ENCODE measurements around the gene TMEM240. TPM values are rescaled to one million over a fixed set of nuclear protein-coding genes. Genes with fewer than 3 reads are reported as not detected.
"Not testable (repeated sequence)": the region's sequence is repeated elsewhere in the genome, so short reads cannot be mapped to it uniquely, and the experiment has no call there.

TMEM240 gene
- total and polyA plus RNA-seq, 2 of the 8 experiments (the other 6 are each of a cell fraction or from before 2014, with no cell fraction given), result 3.6 to 5.7 TPM

DNA sequence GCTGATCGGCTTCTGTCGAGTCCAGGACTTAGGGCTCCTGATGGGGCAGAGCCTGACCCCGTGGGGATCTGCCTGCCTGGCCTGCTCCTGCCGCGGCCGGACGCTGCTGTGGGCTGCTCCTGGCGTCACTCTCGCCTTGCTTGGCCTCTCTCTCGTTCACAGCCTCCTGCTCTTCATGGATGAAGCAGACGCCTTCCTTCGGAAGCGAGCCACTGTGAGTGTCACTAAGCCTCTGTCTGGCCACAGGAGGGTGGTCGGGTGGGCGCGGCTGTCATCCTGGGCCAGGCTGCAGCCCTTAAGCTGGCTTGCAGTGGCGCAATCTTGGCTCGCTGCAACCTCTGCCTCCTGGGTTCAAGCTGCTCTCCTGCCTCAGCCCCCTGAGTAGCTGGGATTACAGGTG, 52.7 kb downstream of the TMEM240 start (continued):
- TF ChIP-seq CBX5 (IDR thresholded peaks at IDR 0.05; ENCODE audit: low read depth, low read length) (no peak), RXRA (IDR thresholded peaks at IDR 0.05; ENCODE audit: insufficient read depth, low read depth, low read length) (no peak), MAFK (IDR thresholded peaks at IDR 0.05; ENCODE audit: low read depth, low read length) (no peak), NANOG (IDR thresholded peaks at IDR 0.05; ENCODE audit: insufficient read depth, low read depth, low read length, poor library complexity, severe bottlenecking) (no peak)

DNA sequence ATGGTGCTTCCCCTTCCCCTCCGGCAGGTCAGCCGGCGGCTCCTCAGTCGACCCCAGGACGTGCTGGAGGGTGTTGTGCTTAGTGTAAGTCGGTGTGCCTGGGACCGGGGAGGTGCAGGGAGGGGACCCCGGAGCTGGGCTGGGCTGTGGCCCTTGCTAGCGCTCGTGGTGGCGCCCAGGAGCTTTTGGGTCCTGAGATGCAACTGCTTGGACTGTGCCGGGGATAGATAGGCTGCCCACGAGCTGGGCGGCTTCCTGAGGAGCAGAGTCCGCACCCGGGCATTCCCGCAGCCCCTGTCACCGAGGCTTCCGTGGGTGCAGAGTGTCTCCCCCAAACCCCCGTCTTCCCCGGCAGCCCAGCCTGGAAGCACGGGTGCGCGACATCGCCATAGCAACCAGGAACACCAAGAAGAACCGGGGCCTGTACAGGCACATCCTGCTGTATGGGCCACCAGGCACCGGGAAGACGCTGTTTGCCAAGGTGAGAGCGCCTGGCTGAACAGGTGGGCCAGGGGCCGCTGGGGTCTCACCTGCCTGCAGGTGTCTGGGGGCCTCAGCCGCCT, 54.6 kb downstream of the TMEM240 start:
- H2BK12ac ChIP-seq (ENCODE audit: low read depth, low read length); H3K4me2 ChIP-seq (ENCODE audit: insufficient read depth in 1 of 2, low read depth in 2 of 2, low read length in 2 of 2); H3K4me3 ChIP-seq (ENCODE audit: extremely low read depth in 1 of 4, insufficient read depth in 2 of 4, low read depth in 3 of 4, low read length in 4 of 4); H2BK15ac ChIP-seq (ENCODE audit: low read length); H3K4ac ChIP-seq (replicated peaks; ENCODE audit: insufficient read length, low read depth, low read length); POLR2A ChIA-PET (ENCODE audit: partially characterized antibody); H2AFZ ChIP-seq (ENCODE audit: low read length); H3K23ac ChIP-seq (ENCODE audit: insufficient read length); H4K8ac ChIP-seq (ENCODE audit: extremely low read depth, insufficient read depth, low read length); H3K23me2 ChIP-seq (ENCODE audit: low read depth, low read length); H4K91ac ChIP-seq (replicated peaks; ENCODE audit: insufficient read length, low read length); H3K79me2 ChIP-seq (ENCODE audit: control insufficient read depth in 1 of 2, insufficient read depth in 2 of 2, low read length in 2 of 2); H4K5ac ChIP-seq (ENCODE audit: insufficient read length, low read depth, low read length); H3K4me1 ChIP-seq (replicated peaks in 1 of 4; ENCODE audit: control insufficient read depth in 3 of 4, insufficient read depth in 4 of 4, low read length in 3 of 4); H3K27ac ChIP-seq (ENCODE audit: low read depth, low read length); H3K14ac ChIP-seq (ENCODE audit: insufficient read length); H3K79me1 ChIP-seq (ENCODE audit: low read depth, low read length); H2BK5ac ChIP-seq (ENCODE audit: low read depth, low read length); DNase-seq (ENCODE audit: low read depth in 1 of 2, low spot score in 2 of 2); H3K9ac ChIP-seq (replicated peaks in 1 of 4; ENCODE audit: extremely low read depth in 1 of 4, low read depth in 3 of 4, low read length in 3 of 4); H2BK20ac ChIP-seq (ENCODE audit: low read length); H2BK120ac ChIP-seq (replicated peaks; ENCODE audit: low read depth, low read length); H3K9me3 ChIP-seq (ENCODE audit: insufficient read depth in 2 of 2, low read depth in 1 of 2, low read length in 1 of 2); H3K18ac ChIP-seq (ENCODE audit: extremely low read depth, low read length); H3K27me3 ChIP-seq (replicated peaks in 1 of 4; ENCODE audit: control insufficient read depth in 3 of 4, extremely low read depth in 1 of 4, insufficient read depth in 3 of 4, low read length in 3 of 4); H4K20me1 ChIP-seq (replicated peaks in 1 of 2; ENCODE audit: control insufficient read depth in 1 of 2, insufficient read depth in 2 of 2, low read length in 2 of 2); H3K56ac ChIP-seq (replicated peaks; ENCODE audit: insufficient read length, low read depth, low read length); FAIRE-seq; H2AK5ac ChIP-seq (ENCODE audit: low read depth, low read length): not testable (repeated sequence)
- CTCF ChIA-PET (ENCODE audit: partially characterized antibody), result interaction anchor here (0.6 kb wide), 1 partner anchor 699 kb away, joined by 3 read pairs; no protein-coding TSS in a partner anchor
- 97% methylated on average over 22 of the region's 31 CpGs; no CpG with 5 or more reads in 1 of the 2 experiments for whole genome bisulfite sequencing, 2 experiments (ENCODE audit: extremely low coverage in 1 of 2, insufficient coverage in 1 of 2, insufficient read length in 1 of 2, insufficient replicate concordance in 2 of 2, low coverage in 1 of 2, low lambda C conversion rate in 2 of 2, missing lambda C conversion rate in 1 of 2)
- peaks cover 8 to 65% (median 36%) of the 10 kb centered on the region in 4 experiments for H3K36me3 ChIP-seq (ENCODE audit: control insufficient read depth in 2 of 4, insufficient read depth in 4 of 4, low read length in 3 of 4)
